Neuronal stem cell (in vitro differentiated cells): ENCODE measurements around the gene TNIK. TPM values are rescaled to one million over a fixed set of nuclear protein-coding genes. Genes with fewer than 3 reads are reported as not detected.

Experiments
- DNase-seq: peaks from one replicate; pipeline ENCODE4 v3.0.0-alpha.2; 2013; ENCODE audit warnings: low spot score
- H2AFZ ChIP-seq: one replicate; pipeline ENCODE4 v1.6.1; 2013; ENCODE audit warnings: mild to moderate bottlenecking, low read length, inconsistent platforms
- H2AK5ac ChIP-seq: 2 replicates; pipeline ENCODE4 v1.6.1; 2013; ENCODE audit warnings: low read depth, mild to moderate bottlenecking, inconsistent platforms, low read length, moderate library complexity, mixed read lengths
- H2BK120ac ChIP-seq: 2 replicates; pipeline ENCODE4 v1.6.1; 2013; ENCODE audit warnings: low read depth, mild to moderate bottlenecking, inconsistent platforms, low read length, moderate library complexity, mixed read lengths
- H2BK12ac ChIP-seq: one replicate; pipeline ENCODE4 v1.6.1; 2013; ENCODE audit warnings: low read length, inconsistent platforms
- H2BK15ac ChIP-seq: 2 replicates; pipeline ENCODE4 v1.6.1; 2013; ENCODE audit warnings: mild to moderate bottlenecking, low read length, inconsistent platforms, mixed read lengths
- H2BK5ac ChIP-seq: one replicate; pipeline ENCODE4 v1.6.1; 2013; ENCODE audit warnings: inconsistent platforms, mild to moderate bottlenecking, low read length, moderate library complexity
- H3K14ac ChIP-seq: one replicate; pipeline ENCODE4 v1.6.1; 2013; ENCODE audit warnings: low read length, inconsistent platforms
- H3K18ac ChIP-seq: 2 replicates; pipeline ENCODE4 v1.6.1; 2013; ENCODE audit warnings: low read length, inconsistent platforms
- H3K23ac ChIP-seq: 2 replicates; pipeline ENCODE4 v1.6.1; 2013; ENCODE audit warnings: low read depth, mild to moderate bottlenecking, mixed read lengths, low read length, inconsistent platforms; ENCODE audit not compliant: poor library complexity
- H3K27ac ChIP-seq: replicated peaks from 3 replicates; pipeline ENCODE4 v1.5.1; 2013; ENCODE audit warnings: low read length, inconsistent platforms
- H3K27me3 ChIP-seq, 3 experiments: 2 replicates each; pipeline ENCODE4 v1.6.1; 2013; ENCODE audit warnings: low read length in 3 of 3, mild to moderate bottlenecking in 2 of 3, inconsistent platforms in 1 of 3, low read depth in 1 of 3, mixed read lengths in 1 of 3, moderate library complexity in 1 of 3; ENCODE audit not compliant: control insufficient read depth in 3 of 3, insufficient read depth in 3 of 3
- H3K36me3 ChIP-seq, 2 donors: replicated peaks in 1 of 2; 2 replicates each; pipeline ENCODE4 v1.6.1; 2013; ENCODE audit warnings: low read length in 2 of 2; ENCODE audit not compliant: control insufficient read depth in 2 of 2, insufficient read depth in 2 of 2
- H3K4ac ChIP-seq: 2 replicates; pipeline ENCODE4 v1.6.1; 2013; ENCODE audit warnings: inconsistent platforms, mild to moderate bottlenecking, low read length, moderate library complexity
- H3K4me1 ChIP-seq, 2 donors: 1 replicate in 1 of 2; 2 replicates in 1 of 2; pipeline ENCODE4 v1.6.1; 2013; ENCODE audit warnings: low read length in 2 of 2, low read depth in 1 of 2; ENCODE audit not compliant: control insufficient read depth in 2 of 2, insufficient read depth in 1 of 2
- H3K4me2 ChIP-seq: one replicate; pipeline ENCODE4 v1.6.1; 2013; ENCODE audit warnings: mild to moderate bottlenecking, low read length, inconsistent platforms; ENCODE audit not compliant: insufficient read depth, poor library complexity, severe bottlenecking
- H3K4me3 ChIP-seq, 2 donors: 2 replicates each; pipeline ENCODE4 v1.5.1; 2013; ENCODE audit warnings: low read length in 2 of 2, mild to moderate bottlenecking in 2 of 2, inconsistent platforms in 1 of 2, moderate library complexity in 1 of 2
- H3K79me1 ChIP-seq: one replicate; pipeline ENCODE4 v1.6.1; 2013; ENCODE audit warnings: low read depth, mild to moderate bottlenecking, inconsistent platforms, low read length, moderate library complexity
- H3K9ac ChIP-seq: one replicate; pipeline ENCODE4 v1.6.1; 2013; ENCODE audit warnings: mild to moderate bottlenecking, low read depth, low read length, inconsistent platforms; ENCODE audit not compliant: poor library complexity
- H3K9me3 ChIP-seq, 2 donors: replicated peaks in 1 of 2; 2 replicates each; pipeline versions ENCODE3 to v1.6.1; 2013; ENCODE audit warnings: low read length in 2 of 2, mild to moderate bottlenecking in 2 of 2, inconsistent platforms in 1 of 2, low read depth in 1 of 2, mixed read lengths in 1 of 2, moderate library complexity in 1 of 2; ENCODE audit not compliant: control insufficient read depth in 2 of 2, insufficient read depth in 1 of 2
- H4K8ac ChIP-seq: one replicate; pipeline ENCODE4 v1.6.1; 2013; ENCODE audit warnings: low read depth, mild to moderate bottlenecking, inconsistent platforms, low read length, moderate library complexity
- H4K91ac ChIP-seq: one replicate; pipeline ENCODE4 v1.6.1; 2013; ENCODE audit warnings: low read length, low read depth, mild to moderate bottlenecking, inconsistent platforms; ENCODE audit not compliant: poor library complexity
- WGBS, 2 donors: extraction: QIAGEN DNeasy Blood & Tissue Kit; methylation state at CpG; one replicate each; pipeline ENCODE4 v1.1.7; 2013; ENCODE audit warnings: missing lambda C conversion rate in 2 of 2, mixed read lengths in 1 of 2; ENCODE audit not compliant: insufficient read length in 2 of 2, insufficient replicate concordance in 1 of 2; ENCODE audit errors: extremely low coverage in 2 of 2; 5-methylcytosine and 5-hydroxymethylcytosine counted together
- polyA plus RNA-seq, 2 experiments: library from polyadenylated mRNA; stranded (reverse); fragments of 200-250 nt; gene quantifications; one replicate each; pipeline ENCODE4 v1.2.3, GENCODE V29; 2013

Gene TNIK
- polyA plus RNA-seq (2013, experiment 1 of 2), result 3.5 TPM
- polyA plus RNA-seq (2013, experiment 2 of 2), result 3.1 TPM

GRCh38 chr3:171459942-171460724, at the start of gene TNIK:
TNIK (minus strand) TSS chr3:171460405; CDS start chr3:171460063, 342 bp downstream.
- no CpG with 5 or more reads among the region's 55 CpGs for WGBS, 2 donors
- DNase-seq, result peak; percentile 68
- H2BK120ac ChIP-seq, result peak within 1 kb of the TSS; percentile 51
- peaks cover 11 to 13% of the 10 kb centered on the region in 2 donors for H3K4me1 ChIP-seq
- H3K4ac ChIP-seq, result no peak within 1 kb of the TSS
- no peak within 1 kb of the TSS for H4K91ac ChIP-seq
- H3K23ac ChIP-seq, result peak within 1 kb of the TSS; percentile 38
- H3K4me2 ChIP-seq, result peak within 1 kb of the TSS; percentile 90
- peak within 1 kb of the TSS; percentile 83 for H3K9ac ChIP-seq
- H2AFZ ChIP-seq, result peak within 1 kb of the TSS; percentile 93
- peak within 1 kb of the TSS; percentile 82 to 89 for H3K4me3 ChIP-seq
- H3K18ac ChIP-seq, result peak within 1 kb of the TSS; percentile 31
- peak within 1 kb of the TSS; percentile 30 for H2BK15ac ChIP-seq
- H3K79me1 ChIP-seq, result no peaks in the 10 kb centered on the region
- H2AK5ac ChIP-seq, result no peak within 1 kb of the TSS
- peaks cover 0 to 6% of the 10 kb centered on the region in 2 donors for H3K9me3 ChIP-seq
- no peaks in the 10 kb centered on the region for H3K36me3 ChIP-seq
- no peak within 1 kb of the TSS for H2BK5ac ChIP-seq
- no peak within 1 kb of the TSS for H3K27ac ChIP-seq
- H3K27me3 ChIP-seq, result peaks cover 0 to 32% (median 0%) of the 10 kb centered on the region in 3 experiments
- H3K14ac ChIP-seq, result no peak within 1 kb of the TSS
- no peak within 1 kb of the TSS for H2BK12ac ChIP-seq
- no peak within 1 kb of the TSS for H4K8ac ChIP-seq

GRCh38 chr3:171508676-171509075, 48.5 kb upstream of the TNIK start:
- no peak overlapping the region for H2AK5ac ChIP-seq
- H2BK5ac ChIP-seq, result no peak overlapping the region
- no peaks in the 10 kb centered on the region for H3K36me3 ChIP-seq
- H4K8ac ChIP-seq, result no peak overlapping the region
- no peak for DNase-seq
- H2BK12ac ChIP-seq, result no peak overlapping the region
- H3K4me1 ChIP-seq, result no peaks in the 10 kb centered on the region
- no peak overlapping the region for H2BK120ac ChIP-seq
- no peak overlapping the region for H2AFZ ChIP-seq
- H3K79me1 ChIP-seq, result no peaks in the 10 kb centered on the region
- H3K14ac ChIP-seq, result no peak overlapping the region
- H3K4me3 ChIP-seq, result no peak overlapping the region
- H4K91ac ChIP-seq, result no peak overlapping the region
- H3K23ac ChIP-seq, result no peak overlapping the region
- H3K4ac ChIP-seq, result no peak overlapping the region
- H2BK15ac ChIP-seq, result no peak overlapping the region
- H3K27me3 ChIP-seq, result no peaks in the 10 kb centered on the region
- no peak overlapping the region for H3K4me2 ChIP-seq
- H3K9ac ChIP-seq, result no peak overlapping the region
- WGBS, 2 donors, result no CpG with 5 or more reads among the region's 2 CpGs
- no peak overlapping the region for H3K18ac ChIP-seq
- no peak overlapping the region for H3K27ac ChIP-seq
- H3K9me3 ChIP-seq, result no peaks in the 10 kb centered on the region

- Histone ChIP-seq H4K91ac (no peak overlapping the region), H3K18ac (no peak overlapping the region), H3K79me1 (no peaks in the 10 kb centered on the region), H3K4me1 (no peaks in the 10 kb centered on the region), H2AK5ac (no peak overlapping the region), H3K27me3 (no peaks in the 10 kb centered on the region), H3K27ac (no peak overlapping the region), H4K8ac (no peak overlapping the region), H3K14ac (no peak overlapping the region), H3K23ac (no peak overlapping the region), H3K9ac (no peak overlapping the region), H2AFZ (no peak overlapping the region), H2BK5ac (no peak overlapping the region), H2BK120ac (no peak overlapping the region), H3K36me3 (no peaks in the 10 kb centered on the region), H3K4ac (no peak overlapping the region), H2BK15ac (no peak overlapping the region), H2BK12ac (no peak overlapping the region), H3K4me2 (no peak overlapping the region), H3K4me3 (no peak overlapping the region), H3K9me3 (no peaks in the 10 kb centered on the region)
- DNase-seq, result no peak
- no CpG with 5 or more reads among the region's 3 CpGs for WGBS, 2 donors
These were observed 48.0 kb upstream of the TNIK start for GRCh38 chr3:171508206-171508605.

DNA sequence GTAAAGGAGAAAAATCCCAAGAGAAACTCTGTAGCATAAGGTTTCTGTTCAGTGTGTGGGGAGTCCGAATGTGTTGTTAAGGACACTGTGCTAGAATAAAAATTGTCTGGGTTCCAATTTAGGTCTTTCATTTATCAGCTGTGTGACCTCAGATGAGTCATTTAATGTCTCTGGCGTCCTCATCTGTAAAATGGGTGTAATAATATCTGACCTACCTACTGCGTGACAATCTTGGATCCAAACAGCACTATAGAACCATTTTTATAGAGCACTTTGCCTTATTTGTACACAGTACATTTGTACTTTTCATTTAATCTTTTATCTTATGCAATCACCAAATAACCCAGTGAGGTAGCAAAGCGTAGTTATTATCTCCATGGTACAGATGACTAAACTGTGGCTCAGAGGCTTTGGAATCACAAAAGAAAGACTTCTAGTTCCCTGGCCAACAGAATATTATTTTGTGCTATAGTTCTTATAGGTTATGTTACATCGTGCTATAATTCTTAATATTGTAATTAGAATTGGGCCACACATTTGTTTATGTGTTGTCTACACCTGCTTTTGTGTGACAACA, 46.6 kb upstream of the TNIK start:
- Histone ChIP-seq H3K36me3 (no peaks in the 10 kb centered on the region), H2BK120ac (no peak overlapping the region), H3K14ac (no peak overlapping the region), H3K4me2 (no peak overlapping the region), H3K4ac (no peak overlapping the region), H3K9ac (no peak overlapping the region), H3K27me3 (no peaks in the 10 kb centered on the region), H3K4me3 (no peak overlapping the region), H4K8ac (no peak overlapping the region), H3K9me3 (no peaks in the 10 kb centered on the region), H3K18ac (no peak overlapping the region), H2AK5ac (no peak overlapping the region), H2AFZ (no peak overlapping the region), H3K23ac (no peak overlapping the region), H3K4me1 (no peaks in the 10 kb centered on the region), H4K91ac (no peak overlapping the region), H3K79me1 (no peaks in the 10 kb centered on the region), H2BK5ac (no peak overlapping the region), H2BK12ac (no peak overlapping the region), H2BK15ac (no peak overlapping the region), H3K27ac (no peak overlapping the region)
- DNase-seq, result no peak
- WGBS, 2 donors, result no CpG with 5 or more reads among the region's 5 CpGs
